A549 treated with AZD9567 at 1 μM for 4 hours (cell line): ENCODE measurements around the gene RBM27. TPM values are rescaled to one million over a fixed set of nuclear protein-coding genes. Genes with fewer than 3 reads are reported as not detected.

Experiments
- total RNA-seq: library from RNA; stranded (reverse); fragments of 200-300 nt; extraction: Qiagen RNA extraction; gene quantifications from 5 replicates; pipeline ENCODE4 v1.2.3, GENCODE V29; 2022; ENCODE audit not compliant: insufficient read depth

RBM27 gene
- total RNA-seq, result 10.5 to 14.9 TPM (median 12.1 TPM) in 5 replicates

GRCh38 chr5:146203011-146203871 is at the start of gene RBM27:
Gene RBM27 (plus strand): TSS chr5:146203605. CDS start chr5:146203766, 161 bp downstream.

Other genes with a start within 250 kb of the RBM27 start
- 0.21 to 0.24 TPM in 2 of 5 replicates, not detected in the others for gene PLAC8L1, start 98.0 kb upstream of the RBM27 start, total RNA-seq
- 46.3 to 59.2 TPM (median 51.3 TPM) in 5 replicates for gene LARS1, start 21.0 kb upstream of the RBM27 start, total RNA-seq
- 0.11 to 0.14 TPM (median 0.13 TPM) in 4 of 5 replicates, not detected in the other for gene POU4F3, start 135.2 kb downstream of the RBM27 start, total RNA-seq
- 40.1 to 72.2 TPM (median 46.6 TPM) in 5 replicates for gene TCERG1, start 243.7 kb downstream of the RBM27 start, total RNA-seq